Small intestine (tissue), 7 donors: ENCODE data around the gene EPS8L2. TPM values are rescaled to one million over a fixed set of nuclear protein-coding genes. Genes with fewer than 3 reads are reported as not detected.

Experiments
- DNase-seq, 2 donors: peaks; one replicate each; pipeline versions ENCODE4 v3.0.0 to v3.0.0-alpha.2; 2013
- FAIRE-seq: peaks from 2 replicates; lab custom pipeline; 2012; peaks lifted over from hg19 to GRCh38; lab: Jason Lieb, UNC
- H3K27ac ChIP-seq, 3 donors: one replicate each; pipeline ENCODE4 v1.5.1; 2013; ENCODE audit warnings: low read length in 2 of 3, mild to moderate bottlenecking in 2 of 3, control low read depth in 1 of 3, inconsistent platforms in 1 of 3, low read depth in 1 of 3, moderate library complexity in 1 of 3
- H3K27me3 ChIP-seq, 3 donors: one replicate each; pipeline ENCODE4 v1.6.1; 2013; ENCODE audit warnings: low read length in 3 of 3, inconsistent platforms in 1 of 3; ENCODE audit not compliant: control insufficient read depth in 3 of 3, insufficient read depth in 3 of 3
- H3K36me3 ChIP-seq, 3 donors: one replicate each; pipeline ENCODE4 v1.6.1; 2013; ENCODE audit warnings: low read length in 3 of 3, inconsistent platforms in 1 of 3, low read depth in 1 of 3, mild to moderate bottlenecking in 1 of 3, moderate library complexity in 1 of 3; ENCODE audit not compliant: control insufficient read depth in 3 of 3, insufficient read depth in 2 of 3
- H3K4me1 ChIP-seq, 3 donors: one replicate each; pipeline ENCODE4 v1.6.1; 2013; ENCODE audit warnings: low read length in 2 of 3, inconsistent platforms in 1 of 3, low read depth in 1 of 3, mild to moderate bottlenecking in 1 of 3, moderate library complexity in 1 of 3; ENCODE audit not compliant: control insufficient read depth in 3 of 3, insufficient read depth in 2 of 3
- H3K4me3 ChIP-seq, 3 donors: one replicate each; pipeline ENCODE4 v1.5.1; 2013; ENCODE audit warnings: low read length in 3 of 3, control low read depth in 1 of 3, inconsistent platforms in 1 of 3, low read depth in 1 of 3, mild to moderate bottlenecking in 1 of 3, moderate library complexity in 1 of 3
- H3K9me3 ChIP-seq, 2 donors: one replicate each; pipeline ENCODE4 v1.6.1; 2013; ENCODE audit warnings: low read depth in 1 of 2, low read length in 1 of 2; ENCODE audit not compliant: control insufficient read depth in 2 of 2, insufficient read depth in 1 of 2
- WGBS, 3 donors: extraction: QIAGEN DNeasy Blood & Tissue Kit; methylation state at CpG; one replicate each; pipeline ENCODE4 v1.1.7; 2013; 5-methylcytosine and 5-hydroxymethylcytosine counted together
- polyA plus RNA-seq, 4 donors: library from polyadenylated mRNA; stranded (reverse) in 3 of 4; unstranded in 1 of 4; fragments of 200-250 nt in 3 of 4; fragments of 120-200 nt in 1 of 4; gene quantifications; one replicate each; pipeline versions ENCODE4 v1.2.1 to v1.2.3, GENCODE V29; 2013
- donor health status: healthy with polysubstance abuse.
- donor health status: control.
- donor health status: control.
- donor health status: Bipolar disorder and iron deficiency.
- donor health status: healthy.

EPS8L2 gene
- polyA plus RNA-seq, 4 donors = 90.2 to 1,255 (median 670) TPM

GRCh38 chr11:773425-773824 lies 67.4 kb downstream of the EPS8L2 start:
- no peaks in the 10 kb centered on the region for H3K27me3 ChIP-seq
- H3K36me3 ChIP-seq = peaks cover 9 to 71% (median 10%) of the 10 kb centered on the region in 3 donors
- H3K27ac ChIP-seq = no peak overlapping the region
- DNase-seq (no peak), FAIRE-seq (no peak)
- H3K4me1 ChIP-seq = peaks cover 2 to 20% (median 5%) of the 10 kb centered on the region in 3 donors
- H3K4me3 ChIP-seq = no peak overlapping the region
- WGBS, 3 donors = 89 to 93% (median 89%) methylated on average over 5 of the region's 5 CpGs
- H3K9me3 ChIP-seq = no peaks in the 10 kb centered on the region

GRCh38 chr11:773830-774229 lies 67.8 kb downstream of the EPS8L2 start:
- DNase-seq (no peak), FAIRE-seq (no peak)
- peaks cover 9 to 74% (median 10%) of the 10 kb centered on the region in 3 donors for H3K36me3 ChIP-seq
- H3K9me3 ChIP-seq = no peaks in the 10 kb centered on the region
- H3K27me3 ChIP-seq = no peaks in the 10 kb centered on the region
- H3K4me3 ChIP-seq = no peak overlapping the region
- no peak overlapping the region for H3K27ac ChIP-seq
- peaks cover 2 to 24% (median 6%) of the 10 kb centered on the region in 3 donors for H3K4me1 ChIP-seq
- 93 to 98% (median 93%) methylated on average over 9 of the region's 9 CpGs for WGBS, 3 donors

- Histone ChIP-seq H3K27me3 (no peaks in the 10 kb centered on the region), H3K27ac (no peak overlapping the region), H3K36me3 (peaks cover 9 to 75% (median 10%) of the 10 kb centered on the region in 3 donors), H3K9me3 (no peaks in the 10 kb centered on the region), H3K4me1 (peaks cover 2 to 29% (median 6%) of the 10 kb centered on the region in 3 donors), H3K4me3 (peak overlapping the region in 1 of 3 donors; percentile 76)
- no peak for DNase-seq
- no peak for FAIRE-seq
- 73 to 78% (median 75%) methylated on average over 19 to 20 of the region's 20 CpGs for WGBS, 3 donors
Observed at GRCh38 chr11:774873-775592, 69.0 kb downstream of the EPS8L2 start.

DNA sequence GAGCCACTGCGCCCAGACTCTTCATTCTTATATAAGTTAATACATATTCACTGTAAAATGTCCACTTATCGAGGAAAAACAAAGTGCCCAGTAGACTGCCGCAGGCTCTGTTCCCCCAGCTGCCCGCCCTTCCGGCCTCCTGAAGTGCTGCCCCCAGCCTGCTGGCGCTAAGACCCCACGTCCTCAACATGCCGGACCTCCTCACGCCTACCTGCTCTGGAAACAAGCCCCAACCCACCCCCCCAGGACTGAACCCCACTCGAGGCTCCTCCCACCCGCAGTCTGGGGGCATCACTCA lies 70.2 kb downstream of the EPS8L2 start:
- no peaks in the 10 kb centered on the region for H3K9me3 ChIP-seq
- H3K36me3 ChIP-seq = peaks cover 0 to 71% (median 8%) of the 10 kb centered on the region in 3 donors
- H3K4me1 ChIP-seq = peaks cover 2 to 29% (median 6%) of the 10 kb centered on the region in 3 donors
- H3K27me3 ChIP-seq = no peaks in the 10 kb centered on the region
- peak overlapping the region in 2 of 3 donors; percentile 76 to 92 for H3K4me3 ChIP-seq
- FAIRE-seq (no peak), DNase-seq (no peak)
- 29 to 37% (median 33%) methylated on average over 11 of the region's 11 CpGs for WGBS, 3 donors
- H3K27ac ChIP-seq = no peak overlapping the region

DNA sequence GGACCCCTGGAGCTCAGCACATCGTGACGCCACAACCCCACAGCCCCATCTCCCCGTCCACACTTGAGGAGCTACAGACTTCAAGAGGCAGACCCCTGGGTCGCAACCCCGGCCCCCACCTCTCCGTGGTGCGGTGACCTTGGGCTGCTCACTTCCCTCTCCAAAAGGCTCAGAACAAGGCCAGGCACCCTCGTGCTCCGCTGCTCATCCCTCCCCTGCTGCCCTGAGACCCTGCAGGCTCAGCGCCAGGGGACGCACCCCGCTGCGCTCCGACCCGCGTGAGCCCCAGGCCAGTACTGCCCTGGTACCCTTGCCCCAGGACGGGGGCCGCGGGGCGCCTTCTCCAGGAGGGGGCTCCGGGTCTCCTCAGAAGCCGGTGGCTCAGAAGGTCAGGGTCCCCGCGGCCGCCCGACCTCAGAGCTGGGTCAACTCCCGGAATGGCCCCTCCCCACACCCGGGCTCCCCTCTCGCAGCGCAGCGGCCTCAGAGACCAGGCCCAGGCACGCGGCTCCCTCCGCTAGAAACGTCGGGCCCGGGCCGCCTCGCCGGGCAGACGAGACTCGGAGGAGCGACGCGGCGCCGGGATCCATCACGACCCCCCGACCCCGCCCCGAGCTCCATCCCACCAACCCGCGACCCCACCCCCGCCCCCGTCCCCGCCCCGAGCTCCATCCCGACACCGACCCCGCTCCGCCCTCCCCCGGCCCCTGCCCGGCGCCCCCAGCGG lies 70.7 kb downstream of the EPS8L2 start:
- peak; percentile 22 to 63 for DNase-seq
- peak overlapping the region in 2 of 3 donors; percentile 70 to 87 for H3K27ac ChIP-seq
- H3K9me3 ChIP-seq = no peaks in the 10 kb centered on the region
- H3K36me3 ChIP-seq = peaks cover 0 to 69% (median 8%) of the 10 kb centered on the region in 3 donors
- peak overlapping the region; percentile 61 to 92 (median 76) for H3K4me3 ChIP-seq
- no peaks in the 10 kb centered on the region for H3K27me3 ChIP-seq
- H3K4me1 ChIP-seq = peaks cover 2 to 29% (median 6%) of the 10 kb centered on the region in 3 donors
- FAIRE-seq = no peak
- 0 to 1% (median 0%) methylated on average over 44 to 65 of the region's 65 CpGs for WGBS, 3 donors

Other genes starting within 250 kb of the EPS8L2 start
- gene RNH1, start 199.0 kb upstream of the EPS8L2 start, polyA plus RNA-seq = 100 to 1,000 TPM in 2 of 4 donors, 10 to 100 TPM in 2; 80.9 to 120 (median 100) TPM
- gene HRAS, start 170.7 kb upstream of the EPS8L2 start, polyA plus RNA-seq = 100 to 1,000 TPM in 2 of 4 donors, 10 to 100 TPM in 2; 23.6 to 142 (median 92.7) TPM
- 1 to 10 TPM in 2 of 4 donors, under 1 TPM in 2; 0.54 to 2.7 (median 1.0) TPM for gene LRRC56, start 168.7 kb upstream of the EPS8L2 start, polyA plus RNA-seq
- gene LMNTD2, start 145.5 kb upstream of the EPS8L2 start, polyA plus RNA-seq = 10 to 100 TPM in 2 of 4 donors, 1 to 10 TPM in 2; 4.7 to 26.4 (median 11.9) TPM
- gene RASSF7, start 145.3 kb upstream of the EPS8L2 start, polyA plus RNA-seq = 100 to 1,000 TPM in 2 of 4 donors, 10 to 100 TPM in 2; 49.1 to 174 (median 120) TPM
- 10 to 100 TPM; 14.6 to 43.3 (median 23.6) TPM for gene PHRF1, start 129.8 kb upstream of the EPS8L2 start, polyA plus RNA-seq
- gene IRF7, start 90.3 kb upstream of the EPS8L2 start, polyA plus RNA-seq = 100 to 1,000 TPM in 2 of 4 donors, 10 to 100 TPM in 2; 14.5 to 115 (median 73.1) TPM
- gene CDHR5, start 81.3 kb upstream of the EPS8L2 start, polyA plus RNA-seq = 1,000 to 10,000 TPM in 1 of 4 donors, 100 to 1,000 TPM in 3; 112 to 1,182 (median 936) TPM
- 100 to 1,000 TPM in 1 of 4 donors, 10 to 100 TPM in 2, 1 to 10 TPM in 1; 4.8 to 114 (median 22.3) TPM for gene SCT, start 79.0 kb upstream of the EPS8L2 start, polyA plus RNA-seq
- 1 to 10 TPM in 2 of 4 donors, under 1 TPM in 2; 0.51 to 1.4 (median 1.1) TPM for gene DRD4, start 69.0 kb upstream of the EPS8L2 start, polyA plus RNA-seq
- gene DEAF1, start 11.0 kb upstream of the EPS8L2 start, polyA plus RNA-seq = 10 to 100 TPM; 18.2 to 39.6 (median 29.4) TPM
- 10 to 100 TPM; 11.9 to 35.4 (median 21.2) TPM for gene TMEM80, start 10.4 kb upstream of the EPS8L2 start, polyA plus RNA-seq
- 100 to 1,000 TPM in 3 of 4 donors, 10 to 100 TPM in 1; 97.9 to 188 (median 174) TPM for gene TALDO1, start 41.2 kb downstream of the EPS8L2 start, polyA plus RNA-seq
- gene GATD1, start 71.3 kb downstream of the EPS8L2 start, polyA plus RNA-seq = 10 to 100 TPM; 12.2 to 55.6 (median 29.8) TPM
- 1 to 10 TPM in 1 of 4 donors, under 1 TPM in 1, not detected in 2; 0.22 to 3.3 TPM for gene CEND1, start 83.9 kb downstream of the EPS8L2 start, polyA plus RNA-seq
- 10 to 100 TPM; 10.5 to 21.9 (median 10.8) TPM for gene SLC25A22, start 92.0 kb downstream of the EPS8L2 start, polyA plus RNA-seq
- 10 to 100 TPM; 14.5 to 47.0 (median 28.6) TPM for gene PIDD1, start 99.0 kb downstream of the EPS8L2 start, polyA plus RNA-seq
- gene RPLP2, start 103.7 kb downstream of the EPS8L2 start, polyA plus RNA-seq = 1,000 to 10,000 TPM; 1,144 to 2,714 (median 1,335) TPM
- gene PNPLA2, start 112.7 kb downstream of the EPS8L2 start, polyA plus RNA-seq = 100 to 1,000 TPM in 3 of 4 donors, 10 to 100 TPM in 1; 66.2 to 250 (median 162) TPM
- gene CRACR2B, start 121.7 kb downstream of the EPS8L2 start, polyA plus RNA-seq = 10 to 100 TPM; 38.7 to 88.8 (median 65.2) TPM
- gene CD151, start 126.7 kb downstream of the EPS8L2 start, polyA plus RNA-seq = 100 to 1,000 TPM; 187 to 359 (median 284) TPM
- 100 to 1,000 TPM in 3 of 4 donors, 10 to 100 TPM in 1; 82.9 to 140 (median 132) TPM for gene POLR2L, start 136.3 kb downstream of the EPS8L2 start, polyA plus RNA-seq
- gene TSPAN4, start 136.6 kb downstream of the EPS8L2 start, polyA plus RNA-seq = 10 to 100 TPM in 2 of 4 donors, 1 to 10 TPM in 2; 5.1 to 53.3 (median 10.2) TPM
- gene CHID1, start 204.6 kb downstream of the EPS8L2 start, polyA plus RNA-seq = 10 to 100 TPM; 13.6 to 94.4 (median 42.1) TPM
- 10 to 100 TPM; 30.5 to 67.3 (median 45.0) TPM for gene AP2A2, start 219.6 kb downstream of the EPS8L2 start, polyA plus RNA-seq